Neural progenitor cell (in vitro differentiated cells): ENCODE measurements around the gene F7.

Source experiments
- CTCF ChIP-seq: fragments of 200-600 bp; sonication (generic); IDR thresholded peaks from 2 replicates; pipeline ENCODE4 v1.5.1; 2017; ENCODE audit warnings: antibody characterized with exemption, mild to moderate bottlenecking
- EZH2 ChIP-seq: fragments of 200-600 bp; sonication (generic); IDR thresholded peaks from 2 replicates; pipeline ENCODE4 v1.6.1; 2017; ENCODE audit warnings: antibody characterized with exemption, mild to moderate bottlenecking, moderate library complexity
- EZH2phosphoT487 ChIP-seq: fragments of 200-600 bp; sonication (generic); IDR thresholded peaks from 2 replicates; pipeline ENCODE4 v1.6.1; 2017; ENCODE audit warnings: antibody characterized with exemption

GRCh38 chr13:113076681-113077401 is 28.8 kb upstream of the F7 start:
- TF ChIP-seq CTCF (no peak), EZH2 (no peak), EZH2phosphoT487 (no peak)
